Glutamatergic neuron (in vitro differentiated cells): Measurements from ENCODE around the gene SORBS2. TPM values are rescaled to one million over a fixed set of nuclear protein-coding genes. Genes with fewer than 3 reads are reported as not detected.

Source experiments
- DNase-seq: peaks from one replicate; pipeline ENCODE4 v3.0.0; 2022
- H3K27ac Mint-ChIP-seq: one replicate; pipeline ENCODE4 v1.8.0; 2020; ENCODE audit warnings: mild to moderate bottlenecking, mixed read lengths, inconsistent platforms; ENCODE audit not compliant: unreplicated experiment
- H3K27me3 Mint-ChIP-seq: one replicate; pipeline ENCODE4 v1.8.0; 2020; ENCODE audit warnings: mild to moderate bottlenecking, moderate library complexity, mixed read lengths, inconsistent platforms; ENCODE audit not compliant: unreplicated experiment
- H3K36me3 Mint-ChIP-seq: one replicate; pipeline ENCODE4 v1.8.0; 2020; ENCODE audit warnings: mild to moderate bottlenecking, mixed read lengths, inconsistent platforms; ENCODE audit not compliant: unreplicated experiment
- H3K4me1 Mint-ChIP-seq: one replicate; pipeline ENCODE4 v1.8.0; 2020; ENCODE audit warnings: mild to moderate bottlenecking, low read depth, mixed read lengths, inconsistent platforms; ENCODE audit not compliant: unreplicated experiment
- H3K4me3 Mint-ChIP-seq: one replicate; pipeline ENCODE4 v1.8.0; 2020; ENCODE audit warnings: mild to moderate bottlenecking, mixed read lengths, inconsistent platforms; ENCODE audit not compliant: unreplicated experiment
- H3K9me3 Mint-ChIP-seq: one replicate; pipeline ENCODE4 v1.8.0; 2020; ENCODE audit warnings: mild to moderate bottlenecking, moderate library complexity, mixed read lengths, inconsistent platforms; ENCODE audit not compliant: unreplicated experiment
- CTCF ChIP-seq: fragments of 200-600 bp; sonication (generic); IDR thresholded peaks from one replicate; pipeline ENCODE4 v1.5.0; 2021; ENCODE audit not compliant: partially characterized antibody, unreplicated experiment
- total RNA-seq: library from RNA; stranded (reverse); fragmentation: NEBNext Ultra II Directional; extraction: Animal tissue kit (Norgen Biotek cat#: 25700); gene quantifications from one replicate; pipeline ENCODE4 v1.2.1, GENCODE V29; 2021; ENCODE audit not compliant: unreplicated experiment

SORBS2 gene
- total RNA-seq, 1 donor from 2014 or later, result 95.5 TPM

GRCh38 chr4:185689407-185689806 is 122.6 kb downstream of the SORBS2 start:
- H3K27ac Mint-ChIP-seq, result no peak overlapping the region
- H3K27me3 Mint-ChIP-seq, result no peaks in the 10 kb centered on the region
- no peaks in the 10 kb centered on the region for H3K9me3 Mint-ChIP-seq
- no peak for DNase-seq
- no peaks in the 10 kb centered on the region for H3K36me3 Mint-ChIP-seq
- H3K4me3 Mint-ChIP-seq, result no peak overlapping the region
- no peaks in the 10 kb centered on the region for H3K4me1 Mint-ChIP-seq
- no peak for TF ChIP-seq CTCF

GRCh38 chr4:185685804-185686203 is 126.2 kb downstream of the SORBS2 start:
- no peaks in the 10 kb centered on the region for H3K36me3 Mint-ChIP-seq
- DNase-seq, result no peak
- H3K4me1 Mint-ChIP-seq, result peaks cover 3% of the 10 kb centered on the region
- no peak overlapping the region for H3K4me3 Mint-ChIP-seq
- TF ChIP-seq CTCF, result no peak
- no peaks in the 10 kb centered on the region for H3K9me3 Mint-ChIP-seq
- no peak overlapping the region for H3K27ac Mint-ChIP-seq
- H3K27me3 Mint-ChIP-seq, result no peaks in the 10 kb centered on the region

- H3K27ac Mint-ChIP-seq, result no peak overlapping the region
- no peak for TF ChIP-seq CTCF
- H3K4me3 Mint-ChIP-seq, result no peak overlapping the region
- H3K27me3 Mint-ChIP-seq, result no peaks in the 10 kb centered on the region
- DNase-seq, result no peak
- peaks cover 4% of the 10 kb centered on the region for H3K9me3 Mint-ChIP-seq
- H3K4me1 Mint-ChIP-seq, result peaks cover 5% of the 10 kb centered on the region
- H3K36me3 Mint-ChIP-seq, result no peaks in the 10 kb centered on the region
These were observed 128.1 kb downstream of the SORBS2 start for GRCh38 chr4:185683896-185684295.

- Mint-ChIP-seq H3K4me1 (peaks cover 5% of the 10 kb centered on the region), H3K27ac (no peak overlapping the region), H3K4me3 (no peak overlapping the region)
These were observed 128.8 kb downstream of the SORBS2 start for GRCh38 chr4:185683222-185683621.

GRCh38 chr4:185682236-185682635 is 129.8 kb downstream of the SORBS2 start:
- peaks cover 4% of the 10 kb centered on the region for H3K9me3 Mint-ChIP-seq
- DNase-seq, result no peak
- no peak overlapping the region for H3K4me3 Mint-ChIP-seq
- H3K4me1 Mint-ChIP-seq, result peaks cover 6% of the 10 kb centered on the region
- no peaks in the 10 kb centered on the region for H3K36me3 Mint-ChIP-seq
- TF ChIP-seq CTCF, result no peak
- H3K27me3 Mint-ChIP-seq, result no peaks in the 10 kb centered on the region
- H3K27ac Mint-ChIP-seq, result no peak overlapping the region

More at GRCh38 chr4:185683222-185683621, 128.8 kb downstream of the SORBS2 start:
- Mint-ChIP-seq H3K27me3 (no peaks in the 10 kb centered on the region), H3K36me3 (no peaks in the 10 kb centered on the region), H3K9me3 (peaks cover 4% of the 10 kb centered on the region)
- DNase-seq, result no peak
- no peak for TF ChIP-seq CTCF
